ENCODE results near the gene SMIM41.

DNA sequence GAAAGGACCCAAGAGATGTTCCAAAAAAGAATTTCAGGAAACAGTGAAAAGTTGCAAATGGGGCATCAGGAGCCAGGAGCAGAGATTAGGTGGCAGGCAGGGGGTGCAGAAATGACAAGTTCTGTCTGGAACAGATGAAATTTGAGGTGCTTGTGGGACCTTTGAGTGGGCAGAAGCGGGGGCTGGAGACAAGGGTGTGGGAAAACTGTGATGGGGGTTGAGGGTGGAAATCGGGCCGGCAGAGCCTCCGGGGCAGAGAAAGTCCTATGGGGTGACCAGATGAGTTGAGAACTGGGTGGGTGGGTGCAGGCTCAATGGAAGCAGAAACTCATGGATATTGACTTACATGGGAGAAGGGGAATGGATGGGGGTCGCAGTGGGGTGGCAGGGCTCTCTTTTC, 29.8 kb upstream of the SMIM41 start:
- TF ChIP-seq CTCF (IDR thresholded peaks at IDR 0.05 in 4 of 5, conservative IDR thresholded peaks at IDR 0.05 in 1 of 5) (no peak), POLR2A (IDR thresholded peaks at IDR 0.05) (no peak)
